ENCODE results near the gene PDE3A.

Gene PDE3A

GRCh38 chr12:20629414-20630156 lies 261.2 kb downstream of the PDE3A start:
- DNase-seq (ENCODE audit: low spot score) = no peak
- TF ChIP-seq, protein P1, sequence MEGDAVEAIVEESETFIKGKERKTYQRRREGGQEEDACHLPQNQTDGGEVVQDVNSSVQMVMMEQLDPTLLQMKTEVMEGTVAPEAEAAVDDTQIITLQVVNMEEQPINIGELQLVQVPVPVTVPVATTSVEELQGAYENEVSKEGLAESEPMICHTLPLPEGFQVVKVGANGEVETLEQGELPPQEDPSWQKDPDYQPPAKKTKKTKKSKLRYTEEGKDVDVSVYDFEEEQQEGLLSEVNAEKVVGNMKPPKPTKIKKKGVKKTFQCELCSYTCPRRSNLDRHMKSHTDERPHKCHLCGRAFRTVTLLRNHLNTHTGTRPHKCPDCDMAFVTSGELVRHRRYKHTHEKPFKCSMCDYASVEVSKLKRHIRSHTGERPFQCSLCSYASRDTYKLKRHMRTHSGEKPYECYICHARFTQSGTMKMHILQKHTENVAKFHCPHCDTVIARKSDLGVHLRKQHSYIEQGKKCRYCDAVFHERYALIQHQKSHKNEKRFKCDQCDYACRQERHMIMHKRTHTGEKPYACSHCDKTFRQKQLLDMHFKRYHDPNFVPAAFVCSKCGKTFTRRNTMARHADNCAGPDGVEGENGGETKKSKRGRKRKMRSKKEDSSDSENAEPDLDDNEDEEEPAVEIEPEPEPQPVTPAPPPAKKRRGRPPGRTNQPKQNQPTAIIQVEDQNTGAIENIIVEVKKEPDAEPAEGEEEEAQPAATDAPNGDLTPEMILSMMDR (IDR thresholded peaks at IDR 0.05; ENCODE audit: extremely low read depth, missing control alignments) = no peak

GRCh38 chr12:20631711-20632110 lies 263.4 kb downstream of the PDE3A start:
- TF ChIP-seq, protein P1 (IDR thresholded peaks at IDR 0.05; ENCODE audit: extremely low read depth, missing control alignments) = no peak
- DNase-seq (ENCODE audit: low spot score) = no peak

GRCh38 chr12:20641106-20641505 lies 272.8 kb downstream of the PDE3A start:
- TF ChIP-seq, protein P1 (IDR thresholded peaks at IDR 0.05; ENCODE audit: extremely low read depth, missing control alignments) = no peak
- no peak for DNase-seq (ENCODE audit: low spot score)

GRCh38 chr12:20643822-20644221 lies 275.5 kb downstream of the PDE3A start:
- TF ChIP-seq, protein P1 (IDR thresholded peaks at IDR 0.05; ENCODE audit: extremely low read depth, missing control alignments) = no peak
- no peak for DNase-seq (ENCODE audit: low spot score)

DNA sequence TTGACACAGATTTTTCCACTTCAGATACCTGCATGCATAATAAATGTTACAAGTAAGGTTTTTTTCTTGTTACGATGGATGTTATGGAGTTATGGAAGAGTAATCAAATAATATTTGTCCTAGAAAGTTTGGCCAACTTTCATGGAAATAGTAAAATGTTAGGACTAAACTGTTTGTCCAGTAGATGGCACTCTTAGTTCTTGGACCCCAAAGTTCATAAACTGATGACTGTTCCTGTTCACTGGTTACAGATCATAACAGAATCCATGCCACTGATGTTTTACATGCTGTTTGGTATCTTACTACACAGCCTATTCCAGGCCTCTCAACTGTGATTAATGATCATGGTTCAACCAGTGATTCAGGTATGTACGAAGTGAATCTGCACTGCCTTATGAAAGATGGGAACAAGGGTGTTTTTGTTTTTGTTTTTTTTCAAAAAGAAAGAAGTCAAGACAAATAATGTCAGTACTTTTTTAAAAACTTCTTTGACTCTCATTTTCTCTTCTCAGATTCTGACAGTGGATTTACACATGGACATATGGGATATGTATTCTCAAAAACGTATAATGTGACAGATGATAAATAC lies 278.0 kb downstream of the PDE3A start:
- TF ChIP-seq, protein P1 (IDR thresholded peaks at IDR 0.05; ENCODE audit: extremely low read depth, missing control alignments) = peak; percentile 19
- peak; percentile 10 for DNase-seq (ENCODE audit: low spot score)

GRCh38 chr12:20653871-20654270 lies 285.5 kb downstream of the PDE3A start:
- no peak for DNase-seq (ENCODE audit: low spot score)
- TF ChIP-seq, protein P1 (IDR thresholded peaks at IDR 0.05; ENCODE audit: extremely low read depth, missing control alignments) = no peak

- DNase-seq (ENCODE audit: low spot score) = no peak
- TF ChIP-seq, protein P1 (IDR thresholded peaks at IDR 0.05; ENCODE audit: extremely low read depth, missing control alignments) = no peak
Observed at GRCh38 chr12:20656600-20656999, 288.3 kb downstream of the PDE3A start.
